H9 (cell line): ENCODE results near the gene CGA. TPM values are rescaled to one million over a fixed set of nuclear protein-coding genes. Genes with fewer than 3 reads are reported as not detected.

Source experiments
- DNase-seq: peaks from one replicate; pipeline ENCODE4 v3.0.0-alpha.2; 2017
- H2AFZ ChIP-seq: one replicate; pipeline ENCODE4 v1.6.1; 2013; ENCODE audit warnings: mild to moderate bottlenecking, low read length, control low read depth, moderate library complexity
- H2AK5ac ChIP-seq: 2 replicates; pipeline ENCODE4 v1.6.1; 2013; ENCODE audit warnings: low read length, control low read depth, mixed read lengths; ENCODE audit not compliant: insufficient read length
- H2BK120ac ChIP-seq: one replicate; pipeline ENCODE4 v1.6.1; 2013; ENCODE audit warnings: low read depth, mild to moderate bottlenecking, low read length, control low read depth, inconsistent platforms; ENCODE audit not compliant: poor library complexity, severe bottlenecking
- H2BK12ac ChIP-seq: 2 replicates; pipeline ENCODE4 v1.6.1; 2013; ENCODE audit warnings: low read length, control low read depth, mixed read lengths, low read depth; ENCODE audit not compliant: insufficient read length
- H2BK15ac ChIP-seq: 2 replicates; pipeline ENCODE4 v1.6.1; 2013; ENCODE audit warnings: low read depth, low read length, control low read depth
- H2BK20ac ChIP-seq: one replicate; pipeline ENCODE4 v1.6.1; 2013; ENCODE audit warnings: low read depth, mild to moderate bottlenecking, low read length, control low read depth, inconsistent platforms; ENCODE audit not compliant: poor library complexity, severe bottlenecking
- H2BK5ac ChIP-seq: 2 replicates; pipeline ENCODE4 v1.6.1; 2013; ENCODE audit warnings: low read length, control low read depth, mixed read lengths; ENCODE audit not compliant: insufficient read length
- H3K14ac ChIP-seq: 2 replicates; pipeline ENCODE4 v1.6.1; 2013; ENCODE audit warnings: low read length, control low read depth; ENCODE audit not compliant: insufficient read depth
- H3K18ac ChIP-seq: 2 replicates; pipeline ENCODE4 v1.6.1; 2013; ENCODE audit warnings: low read depth, mild to moderate bottlenecking, mixed read lengths, low read length, control low read depth; ENCODE audit not compliant: insufficient read length
- H3K23ac ChIP-seq: 2 replicates; pipeline ENCODE4 v1.6.1; 2013; ENCODE audit warnings: low read length, control low read depth, mixed read lengths, low read depth; ENCODE audit not compliant: insufficient read length
- H3K23me2 ChIP-seq: 2 replicates; pipeline ENCODE4 v1.6.1; 2013; ENCODE audit warnings: low read depth, mild to moderate bottlenecking, mixed read lengths, low read length, control low read depth; ENCODE audit not compliant: insufficient read length, poor library complexity, severe bottlenecking
- H3K27ac ChIP-seq: 2 replicates; pipeline ENCODE4 v1.5.1; 2013; ENCODE audit warnings: low read length, control low read depth, mixed read lengths, low read depth; ENCODE audit not compliant: insufficient read length
- H3K27me3 ChIP-seq: 2 replicates; pipeline ENCODE4 v1.6.1; 2013; ENCODE audit warnings: low read length, control low read depth, inconsistent platforms; ENCODE audit not compliant: insufficient read depth
- H3K4ac ChIP-seq: 2 replicates; pipeline ENCODE4 v1.6.1; 2013; ENCODE audit warnings: low read depth, mild to moderate bottlenecking, control low read depth, inconsistent platforms, low read length, moderate library complexity
- H3K4me1 ChIP-seq: 2 replicates; pipeline ENCODE4 v1.6.1; 2013; ENCODE audit warnings: low read length, control low read depth, inconsistent platforms; ENCODE audit not compliant: insufficient read depth
- H3K4me2 ChIP-seq: 2 replicates; pipeline ENCODE4 v1.6.1; 2013; ENCODE audit warnings: low read length, control low read depth, mixed read lengths; ENCODE audit not compliant: insufficient read length, insufficient read depth
- H3K56ac ChIP-seq: 2 replicates; pipeline ENCODE4 v1.6.1; 2013; ENCODE audit warnings: low read depth, mild to moderate bottlenecking, mixed read lengths, low read length, control low read depth; ENCODE audit not compliant: insufficient read length
- H3K79me1 ChIP-seq: 2 replicates; pipeline ENCODE4 v1.6.1; 2013; ENCODE audit warnings: low read depth, mild to moderate bottlenecking, moderate library complexity, low read length, control low read depth, inconsistent platforms; ENCODE audit not compliant: insufficient read depth, poor library complexity, severe bottlenecking
- H3K79me2 ChIP-seq: 2 replicates; pipeline ENCODE4 v1.6.1; 2013; ENCODE audit warnings: low read length, control low read depth, inconsistent platforms; ENCODE audit not compliant: insufficient read depth
- H3K9ac ChIP-seq: 2 replicates; pipeline ENCODE4 v1.6.1; 2013; ENCODE audit warnings: low read length, control low read depth, mixed read lengths; ENCODE audit not compliant: insufficient read length; ENCODE audit errors: extremely low read depth
- H3K9me3 ChIP-seq: one replicate; pipeline ENCODE4 v1.6.1; 2013; ENCODE audit warnings: low read depth, low read length, inconsistent platforms; ENCODE audit not compliant: control insufficient read depth
- H3T11ph ChIP-seq: one replicate; pipeline ENCODE4 v1.6.1; 2013; ENCODE audit warnings: mild to moderate bottlenecking, low read length, control low read depth, inconsistent platforms
- H4K20me1 ChIP-seq: one replicate; pipeline ENCODE4 v1.6.1; 2013; ENCODE audit not compliant: control insufficient read depth, insufficient read length, insufficient read depth
- H4K5ac ChIP-seq: 2 replicates; pipeline ENCODE4 v1.6.1; 2013; ENCODE audit warnings: low read depth, mild to moderate bottlenecking, mixed read lengths, low read length, control low read depth; ENCODE audit not compliant: insufficient read length
- H4K8ac ChIP-seq: replicated peaks from 2 replicates; pipeline ENCODE4 v1.6.1; 2013; ENCODE audit warnings: low read length, control low read depth, mixed read lengths, low read depth; ENCODE audit not compliant: insufficient read length
- H4K91ac ChIP-seq: 2 replicates; pipeline ENCODE4 v1.6.1; 2013; ENCODE audit warnings: low read depth, mild to moderate bottlenecking, moderate library complexity, mixed read lengths, low read length, control low read depth; ENCODE audit not compliant: insufficient read length
- H3K27ac Mint-ChIP-seq, 3 experiments: 2 replicates in 2 of 3; 3 replicates in 1 of 3; pipeline ENCODE4 v1.8.0; 2020 to 2021; ENCODE audit warnings: mixed read lengths in 3 of 3, mild to moderate bottlenecking in 1 of 3, moderate library complexity in 1 of 3
- H3K27me3 Mint-ChIP-seq: 2 replicates; pipeline ENCODE4 v1.8.0; 2021; ENCODE audit warnings: low read depth, mild to moderate bottlenecking, moderate library complexity, mixed read lengths
- H3K36me3 Mint-ChIP-seq, 3 experiments: 2 replicates in 2 of 3; 3 replicates in 1 of 3; pipeline ENCODE4 v1.8.0; 2020 to 2021; ENCODE audit warnings: low read depth in 3 of 3, mixed read lengths in 3 of 3; ENCODE audit not compliant: insufficient read depth in 1 of 3
- H3K4me1 Mint-ChIP-seq, 2 experiments: 2 replicates each; pipeline ENCODE4 v1.8.0; 2020; ENCODE audit warnings: mixed read lengths in 2 of 2
- H3K4me3 Mint-ChIP-seq, 2 experiments: 2 replicates in 1 of 2; 3 replicates in 1 of 2; pipeline ENCODE4 v1.8.0; 2020 to 2021; ENCODE audit warnings: mild to moderate bottlenecking in 2 of 2, mixed read lengths in 2 of 2, moderate library complexity in 1 of 2
- H3K9me3 Mint-ChIP-seq, 2 experiments: 2 replicates in 1 of 2; 3 replicates in 1 of 2; pipeline ENCODE4 v1.8.0; 2020; ENCODE audit warnings: mild to moderate bottlenecking in 2 of 2, mixed read lengths in 2 of 2, moderate library complexity in 1 of 2
- total RNA-seq: library from RNA; stranded (reverse); gene quantifications from 2 replicates; pipeline ENCODE4 v1.2.1, GENCODE V29; 2021
- TF ChIP-seq, protein P1 (sequence below): fragments of 200-600 bp; sonication (generic); conservative IDR thresholded peaks from 3 replicates; pipeline ENCODE4 v1.8.0; 2021; ENCODE audit warnings: antibody characterized with exemption, mild to moderate bottlenecking

The CGA gene
- total RNA-seq, 1 experiment from 2014 or later = not detected

GRCh38 chr6:87105823-87106222, 10.9 kb upstream of the CGA start:
- Histone ChIP-seq H2BK12ac (no peak overlapping the region), H3K56ac (no peak overlapping the region), H3K14ac (no peak overlapping the region), H3K79me2 (no peaks in the 10 kb centered on the region), H3T11ph (no peak overlapping the region), H3K23ac (no peak overlapping the region), H3K4me1 (no peaks in the 10 kb centered on the region), H2AK5ac (no peak overlapping the region), H4K5ac (no peak overlapping the region), H2BK120ac (no peak overlapping the region), H4K91ac (no peak overlapping the region), H4K20me1 (no peaks in the 10 kb centered on the region), H3K18ac (no peak overlapping the region), H2BK20ac (no peak overlapping the region), H3K23me2 (no peaks in the 10 kb centered on the region), H3K79me1 (no peaks in the 10 kb centered on the region), H3K27ac (no peak overlapping the region), H4K8ac (no peak overlapping the region), H2BK5ac (no peak overlapping the region), H3K9me3 (no peaks in the 10 kb centered on the region), H2BK15ac (no peak overlapping the region), H3K9ac (no peak overlapping the region), H2AFZ (no peak overlapping the region), H3K27me3 (no peaks in the 10 kb centered on the region), H3K4ac (no peak overlapping the region), H3K4me2 (no peak overlapping the region)
- DNase-seq = no peak
- Mint-ChIP-seq H3K36me3 (no peaks in the 10 kb centered on the region), H3K4me1 (peaks cover 6% of the 10 kb centered on the region in 2 experiments), H3K4me3 (no peak overlapping the region), H3K27me3 (no peaks in the 10 kb centered on the region), H3K27ac (no peak overlapping the region), H3K9me3 (peaks cover 0 to 1% of the 10 kb centered on the region in 2 experiments; a peak in 1 of 5 replicates)
- TF ChIP-seq, protein P1, sequence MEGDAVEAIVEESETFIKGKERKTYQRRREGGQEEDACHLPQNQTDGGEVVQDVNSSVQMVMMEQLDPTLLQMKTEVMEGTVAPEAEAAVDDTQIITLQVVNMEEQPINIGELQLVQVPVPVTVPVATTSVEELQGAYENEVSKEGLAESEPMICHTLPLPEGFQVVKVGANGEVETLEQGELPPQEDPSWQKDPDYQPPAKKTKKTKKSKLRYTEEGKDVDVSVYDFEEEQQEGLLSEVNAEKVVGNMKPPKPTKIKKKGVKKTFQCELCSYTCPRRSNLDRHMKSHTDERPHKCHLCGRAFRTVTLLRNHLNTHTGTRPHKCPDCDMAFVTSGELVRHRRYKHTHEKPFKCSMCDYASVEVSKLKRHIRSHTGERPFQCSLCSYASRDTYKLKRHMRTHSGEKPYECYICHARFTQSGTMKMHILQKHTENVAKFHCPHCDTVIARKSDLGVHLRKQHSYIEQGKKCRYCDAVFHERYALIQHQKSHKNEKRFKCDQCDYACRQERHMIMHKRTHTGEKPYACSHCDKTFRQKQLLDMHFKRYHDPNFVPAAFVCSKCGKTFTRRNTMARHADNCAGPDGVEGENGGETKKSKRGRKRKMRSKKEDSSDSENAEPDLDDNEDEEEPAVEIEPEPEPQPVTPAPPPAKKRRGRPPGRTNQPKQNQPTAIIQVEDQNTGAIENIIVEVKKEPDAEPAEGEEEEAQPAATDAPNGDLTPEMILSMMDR = no peak
